ENCODE results near the gene TMEM168. TPM values are rescaled to one million over a fixed set of nuclear protein-coding genes. Genes with fewer than 3 reads are reported as not detected.
"Not testable (repeated sequence)": the region's sequence is repeated elsewhere in the genome, so short reads cannot be mapped to it uniquely, and the experiment has no call there.

The TMEM168 gene
- total RNA-seq, 1 donor from 2014 or later: 15.6 TPM

DNA sequence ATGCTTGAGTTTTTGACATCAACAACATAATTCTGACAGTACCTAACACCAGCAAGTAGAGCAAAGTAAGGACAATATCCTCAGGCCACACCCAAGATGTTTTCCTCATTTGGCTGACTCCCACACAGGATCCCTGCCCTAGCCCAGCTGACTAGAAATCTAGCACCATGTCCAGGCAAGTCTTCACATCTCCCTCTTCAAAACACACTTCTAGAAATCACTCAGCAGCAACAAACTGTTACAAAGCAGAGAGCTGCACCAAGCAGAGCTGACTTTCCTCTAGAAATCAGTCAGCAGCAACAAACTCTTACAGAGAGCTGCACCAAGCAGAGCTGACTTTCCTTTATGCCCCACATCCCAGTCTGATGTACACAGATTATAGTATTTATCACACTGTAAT is 7.7 kb downstream of the TMEM168 start:
- no peak for DNase-seq (ENCODE audit: extremely low read depth, low read depth, low spot score)

DNA sequence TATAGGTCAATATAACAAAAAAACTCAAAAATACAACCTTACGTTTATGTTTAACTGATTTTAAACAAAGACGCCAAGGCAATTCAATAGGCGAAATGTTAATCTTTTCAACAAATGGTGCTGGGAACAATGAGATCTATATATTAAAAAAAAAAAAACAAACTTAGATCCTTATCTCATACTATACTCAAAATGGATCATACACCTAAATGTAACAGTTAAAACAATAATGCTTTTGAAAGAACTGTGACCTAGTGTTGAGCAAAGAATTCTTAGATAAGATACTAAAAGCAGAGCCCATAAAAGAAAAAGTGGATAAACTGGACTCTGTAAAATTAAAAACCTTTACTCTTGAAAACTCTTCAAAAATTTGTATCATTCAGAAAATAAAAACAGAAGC is 8.6 kb downstream of the TMEM168 start:
- no peak for DNase-seq (ENCODE audit: extremely low read depth, low read depth, low spot score)

- DNase-seq (ENCODE audit: extremely low read depth, low read depth, low spot score): no peak
Observed at GRCh38 chr7:112781110-112781509, 9.1 kb downstream of the TMEM168 start.

GRCh38 chr7:112779667-112780066 is 10.5 kb downstream of the TMEM168 start:
- DNase-seq (ENCODE audit: extremely low read depth, low read depth, low spot score): no peak

- DNase-seq (ENCODE audit: extremely low read depth, low read depth, low spot score): no peak
Observed at GRCh38 chr7:112777406-112777805, 12.8 kb downstream of the TMEM168 start.

DNA sequence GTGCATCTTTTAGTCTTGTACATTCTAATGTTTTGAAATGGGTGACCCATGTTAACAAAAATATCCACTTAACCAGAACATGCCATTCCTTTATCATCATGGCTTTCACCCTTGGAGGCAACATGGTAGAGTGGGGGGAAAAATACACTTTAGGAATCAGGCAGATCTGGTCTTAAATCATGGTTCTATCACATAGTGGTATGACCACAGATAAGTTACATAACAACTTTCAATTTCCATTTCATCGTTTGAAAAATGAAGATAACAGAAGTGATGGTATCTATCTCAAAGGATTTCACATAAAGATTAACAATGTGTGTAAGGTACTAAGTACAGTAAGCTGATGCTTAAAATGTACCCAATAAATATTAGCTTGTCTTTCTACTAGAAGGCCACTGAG is 19.0 kb downstream of the TMEM168 start:
- no peak for DNase-seq (ENCODE audit: extremely low read depth, low read depth, low spot score)

GRCh38 chr7:112770051-112770450 is 20.1 kb downstream of the TMEM168 start:
- DNase-seq (ENCODE audit: extremely low read depth, low read depth, low spot score): no peak

DNA sequence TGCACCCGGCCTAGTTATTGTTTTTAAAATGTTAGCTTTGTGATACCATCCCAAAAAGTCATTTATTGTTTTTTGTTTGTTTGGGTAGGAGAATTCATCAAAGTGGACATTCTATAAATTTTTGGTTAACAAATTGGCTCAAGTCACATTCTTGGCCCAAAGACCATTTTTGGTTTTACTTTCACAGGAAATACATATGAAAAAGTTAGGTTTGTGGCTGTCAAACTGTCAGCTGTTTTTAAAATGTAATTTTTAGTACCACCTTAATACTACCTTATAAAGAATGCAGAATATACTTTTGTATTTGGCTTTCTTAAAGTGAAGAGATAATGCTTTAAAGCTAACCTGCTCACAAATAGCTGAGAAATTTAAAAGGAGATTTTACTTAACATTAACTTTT is 25.1 kb downstream of the TMEM168 start:
- DNase-seq (ENCODE audit: extremely low read depth, low read depth, low spot score): no peak

DNA sequence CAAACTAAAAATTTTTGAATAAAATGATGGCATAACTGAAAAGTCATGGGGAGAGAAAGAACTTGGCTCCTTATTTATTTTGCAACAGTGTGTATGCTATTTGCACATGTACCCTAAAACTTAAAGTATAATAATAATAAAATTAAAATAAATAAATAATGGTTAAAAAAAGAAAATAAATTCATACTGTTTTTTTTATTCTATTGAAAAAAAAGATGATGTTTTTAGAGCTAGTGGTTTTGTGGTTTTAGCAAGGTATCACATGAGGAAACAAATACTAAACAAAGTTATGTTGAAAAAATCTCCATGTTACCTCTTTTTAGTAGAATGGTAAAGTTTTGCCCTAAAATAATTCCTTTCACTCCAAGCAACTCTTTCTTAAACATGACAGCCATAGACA is 26.2 kb downstream of the TMEM168 start:
- no peak for DNase-seq (ENCODE audit: extremely low read depth, low read depth, low spot score)

DNA sequence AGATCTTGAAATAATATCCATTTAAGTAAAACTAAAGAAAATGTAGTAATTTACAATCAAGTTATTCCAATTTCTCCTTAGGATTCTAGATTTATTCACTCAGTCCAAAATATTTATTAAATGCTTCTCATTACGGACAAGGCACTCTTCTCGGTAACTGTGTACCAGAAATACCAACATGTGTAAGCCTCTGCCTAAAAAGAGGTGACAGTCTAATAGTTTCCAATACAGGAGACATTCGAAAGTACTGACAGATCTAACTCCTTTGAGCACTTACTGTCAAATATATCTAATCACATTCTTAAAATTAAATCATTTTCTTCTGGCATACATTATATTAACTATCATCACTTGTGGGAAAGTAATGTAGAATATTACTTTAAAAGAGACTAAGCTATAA is 26.9 kb downstream of the TMEM168 start:
- DNase-seq (ENCODE audit: extremely low read depth, low read depth, low spot score): no peak

DNA sequence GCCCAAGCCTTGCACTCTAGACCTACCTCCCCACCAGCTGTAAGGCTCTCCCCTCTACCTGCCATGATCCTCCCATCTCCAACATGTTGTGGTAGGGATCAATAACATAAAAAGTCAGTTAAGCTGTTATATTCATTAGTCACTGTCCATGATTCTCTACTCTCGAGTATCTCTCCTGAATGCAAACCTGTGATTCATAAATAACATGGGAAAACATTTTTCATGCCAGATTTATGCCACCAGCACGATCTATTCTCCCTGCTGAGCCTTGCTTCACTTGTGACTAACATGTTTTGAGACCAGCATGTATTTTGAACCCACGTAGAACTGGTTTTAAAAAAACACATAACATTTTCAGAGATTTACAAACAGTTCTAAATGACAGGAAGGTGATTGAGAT is 30.3 kb downstream of the TMEM168 start:
- no peak for DNase-seq (ENCODE audit: extremely low read depth, low read depth, low spot score)

DNA sequence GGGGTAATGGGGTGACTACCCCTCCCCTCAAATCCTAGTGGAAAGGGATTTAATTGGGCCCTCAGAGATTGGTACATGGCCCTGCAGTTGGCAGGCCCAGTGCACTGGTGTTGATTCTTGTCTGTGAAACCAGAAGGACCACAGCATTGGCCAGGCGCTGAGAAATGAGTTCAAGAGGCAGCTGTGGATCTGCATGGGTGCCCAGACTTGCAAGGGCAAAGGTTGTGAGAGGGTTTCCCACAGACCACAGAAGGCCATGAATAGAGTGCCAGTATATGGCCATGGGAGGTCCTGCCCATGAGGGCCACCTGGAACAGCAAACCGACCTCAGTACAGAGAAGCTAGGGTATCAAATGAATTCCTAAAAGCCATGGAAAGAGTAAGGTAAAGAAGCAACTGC is 32.9 kb downstream of the TMEM168 start:
- DNase-seq (ENCODE audit: extremely low read depth, low read depth, low spot score): no peak

- no peak for DNase-seq (ENCODE audit: extremely low read depth, low read depth, low spot score)
Observed at GRCh38 chr7:112753298-112753697, 36.9 kb downstream of the TMEM168 start.

- DNase-seq (ENCODE audit: extremely low read depth, low read depth, low spot score): no peak
Observed at GRCh38 chr7:112752576-112752975, 37.6 kb downstream of the TMEM168 start.

- DNase-seq (ENCODE audit: extremely low read depth, low read depth, low spot score): no peak
Observed at GRCh38 chr7:112749775-112750174, 40.4 kb downstream of the TMEM168 start.

DNA sequence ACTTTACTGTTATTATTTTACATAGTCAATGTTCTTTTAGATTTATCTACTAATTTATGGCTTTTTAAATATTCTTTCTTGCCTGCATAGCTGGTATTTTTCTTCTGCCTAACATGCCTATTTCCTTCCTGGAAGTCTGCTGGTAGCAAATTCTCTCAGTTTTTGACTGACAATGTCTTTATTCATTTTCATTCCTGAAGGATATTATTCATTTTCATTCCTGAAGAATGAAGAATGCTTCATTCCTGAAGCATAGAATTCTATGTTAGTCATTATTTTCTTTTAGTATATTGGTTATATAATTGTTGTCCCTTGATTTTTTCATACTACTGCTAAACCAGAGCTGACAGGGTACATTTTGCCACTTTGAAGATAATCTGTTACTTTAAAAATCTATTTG is 41.8 kb downstream of the TMEM168 start:
- DNase-seq (ENCODE audit: extremely low read depth, low read depth, low spot score): no peak

DNA sequence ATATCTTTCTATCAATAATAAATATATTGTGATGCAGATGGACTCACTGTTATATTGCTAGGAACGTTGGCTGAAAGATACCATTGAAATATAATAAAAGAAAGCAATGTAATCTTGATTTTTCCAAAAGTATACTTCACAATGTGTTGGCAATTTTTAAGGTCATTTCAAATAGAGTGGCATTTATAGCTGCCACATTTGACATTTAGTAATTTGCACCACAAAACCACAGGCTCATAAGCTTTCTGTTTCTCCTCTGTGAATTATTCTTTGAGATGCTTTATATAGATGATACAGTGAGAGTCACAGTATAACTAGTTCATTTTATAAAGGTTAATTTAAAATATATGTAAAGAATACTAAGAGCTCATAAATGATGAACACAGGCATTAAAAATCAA is 44.6 kb downstream of the TMEM168 start:
- no peak for DNase-seq (ENCODE audit: extremely low read depth, low read depth, low spot score)

GRCh38 chr7:112744818-112745217 is 45.4 kb downstream of the TMEM168 start:
- DNase-seq (ENCODE audit: extremely low read depth, low read depth, low spot score): no peak

DNA sequence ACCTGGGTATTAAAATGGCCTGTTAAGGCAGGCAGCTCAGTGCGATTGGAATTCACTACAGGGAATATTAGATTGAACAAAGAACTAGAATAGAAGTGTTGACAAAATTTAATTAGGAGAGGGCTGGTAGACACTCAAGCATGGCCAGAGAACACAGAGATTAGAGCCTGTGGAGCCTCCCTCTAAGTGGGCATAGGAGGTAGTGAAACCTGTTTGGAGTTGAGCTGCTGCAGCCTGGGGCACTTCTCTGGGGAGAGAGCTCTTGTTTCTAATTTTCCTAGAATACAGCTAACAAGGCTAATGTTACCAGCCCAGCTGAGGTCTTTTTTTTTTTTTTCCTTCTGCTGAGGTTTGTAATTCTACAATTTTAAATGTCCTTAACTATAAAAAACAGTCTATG is 46.4 kb downstream of the TMEM168 start:
- DNase-seq (ENCODE audit: extremely low read depth, low read depth, low spot score): no peak

DNA sequence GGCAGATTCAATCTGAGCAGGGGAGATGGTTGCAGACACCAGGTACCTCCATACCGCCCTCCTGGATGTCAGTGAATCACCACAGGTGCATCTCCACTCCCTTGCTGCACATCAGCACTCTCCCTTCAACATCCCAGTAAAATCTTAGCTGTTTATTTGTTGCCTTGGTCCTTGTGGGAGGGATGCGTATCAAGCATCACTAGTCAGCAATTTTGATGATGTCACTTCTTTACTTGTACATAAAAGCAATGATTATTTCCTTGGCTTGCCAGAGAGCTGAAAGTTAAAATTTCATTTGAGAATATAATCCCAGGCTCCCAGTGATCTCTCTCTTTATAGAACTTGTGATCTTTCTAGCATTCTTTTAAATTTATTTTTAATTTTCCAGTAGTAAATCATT is 49.5 kb downstream of the TMEM168 start:
- DNase-seq (ENCODE audit: extremely low read depth, low read depth, low spot score): no peak

GRCh38 chr7:112739436-112740180 is 50.6 kb downstream of the TMEM168 start:
- DNase-seq (ENCODE audit: extremely low read depth, low read depth, low spot score): no peak

DNA sequence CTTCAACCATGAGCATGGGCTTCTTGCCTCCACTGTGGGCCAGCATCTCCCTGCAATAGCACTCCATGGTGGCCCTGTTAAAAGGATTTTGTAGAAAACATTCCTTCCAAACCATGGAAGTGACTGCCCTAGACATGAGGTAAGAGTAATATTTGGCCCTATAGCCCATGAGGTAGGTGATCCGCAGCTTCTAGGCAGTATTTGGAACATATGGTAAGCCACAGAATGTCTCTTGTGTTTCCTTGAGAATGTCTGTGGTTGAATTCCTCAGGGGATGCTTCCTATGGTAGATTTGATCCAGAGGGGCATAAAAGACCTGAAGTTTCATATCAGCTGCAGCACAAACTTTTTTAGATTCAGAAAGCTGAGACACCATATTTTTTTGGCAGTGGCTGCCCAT is 54.9 kb downstream of the TMEM168 start:
- DNase-seq (ENCODE audit: extremely low read depth, low read depth, low spot score): no peak

GRCh38 chr7:112731324-112731723 is 58.9 kb downstream of the TMEM168 start:
- not testable (repeated sequence) for DNase-seq (ENCODE audit: extremely low read depth, low read depth, low spot score)

All from glomerular endothelial cell (primary cell).